ENCODE results near the gene ST8SIA2.

- TF ChIP-seq TCF7 (CRISPR knock-in tag; IDR thresholded peaks at IDR 0.05; ENCODE audit: low read depth) (no peak), CTCF (IDR thresholded peaks at IDR 0.05) (no peak)
These were observed 38.4 kb upstream of the ST8SIA2 start for GRCh38 chr15:92355307-92355706.

All from WTC11 (cell line).